Trophoblast cell (in vitro differentiated cells and primary cell): ENCODE measurements around the gene MFAP1.
A peak's percentile ranks its signal among the peaks of the same experiment; 100 is the strongest.

Source experiments
- DNase-seq, 2 donors: peaks; one replicate each; pipeline ENCODE4 v3.0.0-alpha.2; 2016
- H2AFZ ChIP-seq: 2 replicates; pipeline ENCODE4 v1.6.1; 2013; ENCODE audit warnings: low read length, moderate library complexity, mild to moderate bottlenecking; ENCODE audit not compliant: insufficient read depth, poor library complexity
- H2AK5ac ChIP-seq: 2 replicates; pipeline ENCODE4 v1.6.1; 2013; ENCODE audit warnings: mild to moderate bottlenecking, low read length
- H2BK120ac ChIP-seq: 2 replicates; pipeline ENCODE4 v1.6.1; 2013; ENCODE audit warnings: low read length, mild to moderate bottlenecking, moderate library complexity; ENCODE audit not compliant: insufficient read depth, poor library complexity
- H2BK12ac ChIP-seq: 2 replicates; pipeline ENCODE4 v1.6.1; 2013; ENCODE audit warnings: mild to moderate bottlenecking, low read length, moderate library complexity
- H2BK5ac ChIP-seq: 2 replicates; pipeline ENCODE4 v1.6.1; 2013; ENCODE audit warnings: low read length, low read depth, moderate library complexity, mild to moderate bottlenecking; ENCODE audit not compliant: poor library complexity
- H3K14ac ChIP-seq: 2 replicates; pipeline ENCODE4 v1.6.1; 2013; ENCODE audit warnings: mild to moderate bottlenecking, low read length
- H3K18ac ChIP-seq: 2 replicates; pipeline ENCODE4 v1.6.1; 2013; ENCODE audit warnings: mild to moderate bottlenecking, low read length
- H3K23ac ChIP-seq: 2 replicates; pipeline ENCODE4 v1.6.1; 2013; ENCODE audit warnings: low read length
- H3K27ac ChIP-seq: 2 replicates; pipeline ENCODE4 v1.5.1; 2013; ENCODE audit warnings: low read depth, mild to moderate bottlenecking, inconsistent platforms, low read length, moderate library complexity
- H3K27me3 ChIP-seq: 2 replicates; pipeline ENCODE4 v1.6.1; 2013; ENCODE audit warnings: inconsistent platforms, mild to moderate bottlenecking, low read length, moderate library complexity; ENCODE audit not compliant: insufficient read depth
- H3K36me3 ChIP-seq, 2 experiments: 1 replicate in 1 of 2; 2 replicates in 1 of 2; pipeline ENCODE4 v1.6.1; 2013; ENCODE audit warnings: low read length in 2 of 2, mild to moderate bottlenecking in 2 of 2, moderate library complexity in 1 of 2; ENCODE audit not compliant: insufficient read depth in 2 of 2, control insufficient read depth in 1 of 2
- H3K4ac ChIP-seq: 2 replicates; pipeline ENCODE4 v1.6.1; 2013; ENCODE audit warnings: low read depth, mild to moderate bottlenecking, low read length, moderate library complexity
- H3K4me1 ChIP-seq, 2 experiments: 1 replicate in 1 of 2; 2 replicates in 1 of 2; pipeline ENCODE4 v1.6.1; 2013; ENCODE audit warnings: low read length in 2 of 2, mild to moderate bottlenecking in 2 of 2, moderate library complexity in 1 of 2; ENCODE audit not compliant: insufficient read depth in 2 of 2, control insufficient read depth in 1 of 2
- H3K4me2 ChIP-seq: 2 replicates; pipeline ENCODE4 v1.6.1; 2013; ENCODE audit warnings: inconsistent platforms, mild to moderate bottlenecking, low read length, moderate library complexity
- H3K4me3 ChIP-seq: 2 replicates; pipeline ENCODE4 v1.5.1; 2013; ENCODE audit warnings: mild to moderate bottlenecking, low read depth, low read length, inconsistent platforms
- H3K79me1 ChIP-seq: one replicate; pipeline ENCODE4 v1.6.1; 2013; ENCODE audit warnings: low read length
- H3K79me2 ChIP-seq: 2 replicates; pipeline ENCODE4 v1.6.1; 2013; ENCODE audit warnings: low read length, mild to moderate bottlenecking; ENCODE audit not compliant: control insufficient read depth, insufficient read depth, poor library complexity
- H3K9ac ChIP-seq: 2 replicates; pipeline ENCODE4 v1.6.1; 2013; ENCODE audit warnings: mild to moderate bottlenecking, low read length
- H3K9me3 ChIP-seq: 2 replicates; pipeline ENCODE4 v1.6.1; 2013; ENCODE audit warnings: low read depth, mild to moderate bottlenecking, control low read depth, inconsistent platforms, low read length; ENCODE audit not compliant: insufficient read depth
- H4K12ac ChIP-seq: 2 replicates; pipeline ENCODE4 v1.6.1; 2013; ENCODE audit warnings: low read depth, mild to moderate bottlenecking, low read length, moderate library complexity
- H4K8ac ChIP-seq: 2 replicates; pipeline ENCODE4 v1.6.1; 2013; ENCODE audit warnings: low read depth, mild to moderate bottlenecking, low read length, moderate library complexity
- H4K91ac ChIP-seq: one replicate; pipeline ENCODE4 v1.6.1; 2013; ENCODE audit warnings: low read depth, mild to moderate bottlenecking, low read length, moderate library complexity
- WGBS: extraction: QIAGEN DNeasy Blood & Tissue Kit; methylation state at CpG from one replicate; pipeline ENCODE4 v1.1.7; 2013; ENCODE audit warnings: missing lambda C conversion rate; ENCODE audit not compliant: insufficient read length, insufficient coverage; ENCODE audit errors: extremely low coverage; 5-methylcytosine and 5-hydroxymethylcytosine counted together

The MFAP1 gene

DNA sequence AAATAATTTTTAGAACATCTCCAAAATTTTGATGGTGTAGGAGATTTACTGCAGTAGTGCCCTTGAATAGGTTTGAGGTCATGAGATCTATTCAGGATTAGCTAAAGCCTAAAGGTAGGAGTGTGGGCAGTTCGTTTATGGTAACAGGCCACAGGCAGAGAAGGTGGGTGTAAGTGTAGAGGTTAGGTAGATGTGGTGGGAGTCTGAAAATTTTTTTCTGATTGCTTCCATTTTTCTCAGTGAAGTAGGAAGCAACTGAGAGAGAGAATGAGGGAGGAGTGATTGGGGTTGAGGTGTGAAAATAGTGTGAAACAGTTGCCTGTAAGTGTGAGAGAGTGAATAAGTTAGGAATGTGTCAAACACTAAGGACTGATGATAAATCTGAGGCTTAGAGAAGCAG lies 45.5 kb downstream of the MFAP1 start:
- no peaks in the 10 kb centered on the region for H3K27me3 ChIP-seq
- H3K9me3 ChIP-seq, result no peaks in the 10 kb centered on the region
- H3K4ac ChIP-seq, result no peak overlapping the region
- H3K4me3 ChIP-seq, result no peak overlapping the region
- H3K4me1 ChIP-seq, result peaks cover 3 to 12% of the 10 kb centered on the region in 2 experiments
- no peak overlapping the region for H2BK120ac ChIP-seq
- no peak overlapping the region for H3K4me2 ChIP-seq
- H3K18ac ChIP-seq, result no peak overlapping the region
- H3K79me2 ChIP-seq, result no peaks in the 10 kb centered on the region
- no peak overlapping the region for H2BK5ac ChIP-seq
- H3K23ac ChIP-seq, result no peak overlapping the region
- H3K36me3 ChIP-seq, result peaks cover 2% of the 10 kb centered on the region in 2 experiments
- peaks cover 2% of the 10 kb centered on the region for H3K79me1 ChIP-seq
- H3K9ac ChIP-seq, result no peak overlapping the region
- H4K91ac ChIP-seq, result no peak overlapping the region
- no peak overlapping the region for H2AFZ ChIP-seq
- H4K8ac ChIP-seq, result no peak overlapping the region
- no peak overlapping the region for H4K12ac ChIP-seq
- WGBS, result no CpG with 5 or more reads among the region's 1 CpG
- H3K27ac ChIP-seq, result no peak overlapping the region
- no peak overlapping the region for H2BK12ac ChIP-seq
- no peak for DNase-seq
- H2AK5ac ChIP-seq, result no peak overlapping the region
- H3K14ac ChIP-seq, result no peak overlapping the region

DNA sequence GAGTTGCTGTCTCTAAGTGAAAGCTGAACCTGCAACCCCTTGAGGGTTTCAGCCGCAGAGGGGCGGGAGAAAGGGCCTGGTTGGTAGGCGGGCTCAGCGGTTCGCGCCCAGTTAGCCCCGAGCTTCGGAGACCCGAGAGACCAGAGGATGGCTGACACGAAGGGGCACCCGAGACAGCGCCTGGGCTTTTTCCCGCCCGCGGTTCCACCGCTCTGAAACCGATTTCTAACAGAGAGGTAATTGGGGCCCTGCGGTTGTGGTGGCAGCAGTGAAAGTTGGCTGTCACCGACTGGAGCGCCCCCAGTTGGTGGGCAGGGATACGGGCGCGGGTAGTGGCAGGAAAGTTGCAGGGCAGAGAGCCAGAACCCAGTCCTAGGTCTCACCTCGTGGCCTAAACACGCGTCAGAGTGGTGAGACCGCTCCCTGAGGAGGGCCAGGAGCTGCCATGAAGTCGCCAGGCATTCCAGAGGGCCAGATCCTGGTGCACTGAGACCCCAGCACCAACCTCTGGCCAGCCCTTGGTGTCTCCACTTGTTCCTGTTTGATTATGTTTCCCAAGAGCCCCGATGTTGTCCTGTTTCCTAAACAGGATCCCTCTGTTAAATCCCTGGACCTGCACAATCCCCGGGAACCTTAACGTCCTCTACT lies 47.1 kb downstream of the MFAP1 start:
- peak; percentile 67 to 70 for DNase-seq
- H3K9ac ChIP-seq, result no peak overlapping the region
- no peak overlapping the region for H2BK120ac ChIP-seq
- H3K14ac ChIP-seq, result peak overlapping the region; percentile 29
- peaks cover 3 to 12% of the 10 kb centered on the region in 2 experiments for H3K4me1 ChIP-seq
- no peak overlapping the region for H4K91ac ChIP-seq
- no peak overlapping the region for H2BK5ac ChIP-seq
- no CpG with 5 or more reads among the region's 31 CpGs for WGBS
- H3K23ac ChIP-seq, result no peak overlapping the region
- H3K79me2 ChIP-seq, result no peaks in the 10 kb centered on the region
- peak overlapping the region; percentile 73 for H3K4me2 ChIP-seq
- H2AK5ac ChIP-seq, result no peak overlapping the region
- no peak overlapping the region for H4K12ac ChIP-seq
- H3K18ac ChIP-seq, result no peak overlapping the region
- H3K4me3 ChIP-seq, result peak overlapping the region; percentile 61
- H3K9me3 ChIP-seq, result no peaks in the 10 kb centered on the region
- H2AFZ ChIP-seq, result peak overlapping the region; percentile 95
- H3K79me1 ChIP-seq, result peaks cover 2% of the 10 kb centered on the region
- H3K4ac ChIP-seq, result no peak overlapping the region
- no peak overlapping the region for H3K27ac ChIP-seq
- H3K27me3 ChIP-seq, result no peaks in the 10 kb centered on the region
- peaks cover 5 to 13% of the 10 kb centered on the region in 2 experiments for H3K36me3 ChIP-seq
- no peak overlapping the region for H2BK12ac ChIP-seq
- H4K8ac ChIP-seq, result peak overlapping the region; percentile 70

DNA sequence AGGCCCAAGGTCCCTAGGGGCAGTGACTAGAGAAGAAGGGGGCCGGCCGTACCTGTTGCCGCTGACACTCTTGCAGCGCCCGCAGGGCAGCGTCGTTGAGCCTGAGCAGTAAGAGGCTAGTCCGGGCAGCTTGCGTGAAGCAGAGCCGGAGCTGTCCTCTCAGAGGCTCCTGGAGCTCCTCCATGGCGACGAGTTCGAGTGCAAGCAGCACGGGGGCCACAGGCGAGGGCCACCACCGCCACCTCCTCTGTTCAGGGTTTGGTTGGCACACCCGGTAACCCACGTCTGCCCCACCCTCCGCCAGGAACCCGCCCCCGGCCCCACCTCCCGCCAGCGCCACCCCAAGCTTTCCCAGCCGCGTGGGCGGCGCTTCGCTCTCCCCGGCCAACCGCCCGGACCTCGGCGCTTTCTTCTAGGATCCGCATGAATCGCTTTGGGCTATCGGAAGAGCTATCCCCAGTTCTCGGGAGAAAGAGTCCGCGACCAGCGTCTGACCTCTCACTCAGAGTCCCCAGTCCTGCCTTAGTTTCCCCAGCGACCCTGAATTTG lies 47.7 kb downstream of the MFAP1 start, which contains the start of gene ELL3:
Gene ELL3, minus strand, starts transcription at position 249 of the 549 bp plus-strand sequence. Its CDS starts 65 bp downstream, at position 184.
- no CpG with 5 or more reads among the region's 41 CpGs for WGBS
- Histone ChIP-seq H2BK120ac (no peak within 1 kb of the TSS), H2AK5ac (no peak within 1 kb of the TSS), H3K23ac (no peak within 1 kb of the TSS), H3K27me3 (no peaks in the 10 kb centered on the region), H2AFZ (peak within 1 kb of the TSS; percentile 95), H3K18ac (no peak within 1 kb of the TSS), H3K36me3 (peaks cover 6 to 17% of the 10 kb centered on the region in 2 experiments), H3K14ac (peak within 1 kb of the TSS; percentile 29), H3K79me2 (no peaks in the 10 kb centered on the region), H3K9ac (no peak within 1 kb of the TSS), H4K8ac (peak within 1 kb of the TSS; percentile 70), H4K91ac (no peak within 1 kb of the TSS), H2BK5ac (no peak within 1 kb of the TSS), H3K79me1 (peaks cover 2% of the 10 kb centered on the region), H3K9me3 (no peaks in the 10 kb centered on the region), H3K27ac (no peak within 1 kb of the TSS), H3K4me2 (peak within 1 kb of the TSS; percentile 73), H2BK12ac (no peak within 1 kb of the TSS), H3K4ac (no peak within 1 kb of the TSS), H4K12ac (no peak within 1 kb of the TSS), H3K4me1 (peaks cover 3 to 12% of the 10 kb centered on the region in 2 experiments), H3K4me3 (peak within 1 kb of the TSS; percentile 61)
- DNase-seq, result peak; percentile 79

DNA sequence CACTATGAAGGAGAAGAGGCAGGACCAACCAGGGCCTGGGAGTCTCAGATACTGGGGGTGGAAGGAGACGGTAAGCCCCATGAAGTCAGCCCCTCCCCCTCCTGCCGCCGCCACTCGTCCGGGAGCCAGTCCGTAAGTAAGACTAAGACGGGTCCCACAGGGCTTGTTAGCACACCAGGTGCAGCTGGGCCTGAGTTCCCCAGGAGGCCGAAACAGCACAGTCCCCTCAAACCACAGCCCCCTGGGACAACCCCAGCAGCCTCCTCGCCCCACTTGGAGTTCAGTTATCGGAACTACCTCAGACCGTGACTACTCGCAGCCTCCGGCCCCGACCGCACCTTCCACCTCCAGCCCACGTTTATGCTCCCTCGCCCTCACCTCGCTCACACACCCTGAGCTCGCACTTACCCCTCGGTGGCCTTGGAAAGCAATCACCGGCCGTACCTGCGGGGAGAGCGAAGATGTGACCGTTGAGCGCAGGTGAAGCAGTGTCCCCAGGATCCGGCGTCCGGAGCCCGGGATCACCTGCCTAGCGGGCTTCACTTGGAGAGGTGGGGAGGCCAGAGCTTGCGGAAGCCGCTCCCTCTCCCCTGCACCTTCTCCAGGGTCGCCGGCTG lies 48.3 kb downstream of the MFAP1 start:
- H3K9ac ChIP-seq, result no peak overlapping the region
- peak overlapping the region; percentile 61 for H3K4me3 ChIP-seq
- peaks cover 2% of the 10 kb centered on the region for H3K79me1 ChIP-seq
- no peak overlapping the region for H2BK12ac ChIP-seq
- peak in 1 of 2 donors; percentile 34 for DNase-seq
- H3K18ac ChIP-seq, result no peak overlapping the region
- no peak overlapping the region for H4K91ac ChIP-seq
- no peak overlapping the region for H3K14ac ChIP-seq
- H3K27ac ChIP-seq, result no peak overlapping the region
- no peak overlapping the region for H3K4ac ChIP-seq
- H3K36me3 ChIP-seq, result peaks cover 8 to 20% of the 10 kb centered on the region in 2 experiments
- H4K12ac ChIP-seq, result no peak overlapping the region
- no peak overlapping the region for H2BK120ac ChIP-seq
- no peaks in the 10 kb centered on the region for H3K79me2 ChIP-seq
- no peak overlapping the region for H3K23ac ChIP-seq
- peaks cover 3 to 12% of the 10 kb centered on the region in 2 experiments for H3K4me1 ChIP-seq
- no CpG with 5 or more reads among the region's 35 CpGs for WGBS
- peak overlapping the region; percentile 73 for H3K4me2 ChIP-seq
- H2BK5ac ChIP-seq, result no peak overlapping the region
- no peak overlapping the region for H2AK5ac ChIP-seq
- no peak overlapping the region for H4K8ac ChIP-seq
- H2AFZ ChIP-seq, result peak overlapping the region; percentile 58
- no peaks in the 10 kb centered on the region for H3K27me3 ChIP-seq
- no peaks in the 10 kb centered on the region for H3K9me3 ChIP-seq
